Activated CD8-positive, alpha-beta memory T cell treated with anti-CD3 and anti-CD28 coated beads for 24 hours (primary cell): ENCODE measurements around the gene KRTAP4-2.
"Not testable (repeated sequence)": the region's sequence is repeated elsewhere in the genome, so short reads cannot be mapped to it uniquely, and the experiment has no call there.

ENCODE experiments used
- DNase-seq: peaks from one replicate; pipeline ENCODE4 v3.0.0-alpha.2; 2020

KRTAP4-2 gene

GRCh38 chr17:41177727-41178271, at the start of gene KRTAP4-2:
TSS of gene KRTAP4-2 (minus strand) at chr17:41178221. CDS start at chr17:41178164, 57 bp downstream.
- no peak for DNase-seq

- not testable (repeated sequence) for DNase-seq
Observed at GRCh38 chr17:41226598-41227095, 48.6 kb upstream of the KRTAP4-2 start, which contains the start of gene KRTAP9-2. TSS of gene KRTAP9-2 (plus strand) at chr17:41226648. CDS start at chr17:41226655, 7 bp downstream.

GRCh38 chr17:41226051-41226450, 48.0 kb upstream of the KRTAP4-2 start:
- DNase-seq: no peak

GRCh38 chr17:41223821-41224220, 45.8 kb upstream of the KRTAP4-2 start:
- no peak for DNase-seq

- no peak for DNase-seq
Observed at GRCh38 chr17:41215681-41216080, 37.7 kb upstream of the KRTAP4-2 start.

GRCh38 chr17:41212524-41213169, 34.6 kb upstream of the KRTAP4-2 start:
- no peak for DNase-seq

GRCh38 chr17:41211845-41212466, 33.9 kb upstream of the KRTAP4-2 start:
- DNase-seq: no peak

- no peak for DNase-seq
Observed at GRCh38 chr17:41199421-41200078, 21.5 kb upstream of the KRTAP4-2 start.

- no peak for DNase-seq
Observed at GRCh38 chr17:41196068-41196467, 18.0 kb upstream of the KRTAP4-2 start.

- DNase-seq: no peak
Observed at GRCh38 chr17:41190328-41190727, 12.3 kb upstream of the KRTAP4-2 start.

- DNase-seq: not testable (repeated sequence)
Observed at GRCh38 chr17:41189837-41190318, 11.9 kb upstream of the KRTAP4-2 start, which contains the start of gene KRTAP9-1. TSS of gene KRTAP9-1 (plus strand) at chr17:41189887. CDS start at chr17:41189887, 0 bp downstream.

- no peak for DNase-seq
Observed at GRCh38 chr17:41186872-41187271, 8.9 kb upstream of the KRTAP4-2 start.

- no peak for DNase-seq
Observed at GRCh38 chr17:41185001-41185400, 7.0 kb upstream of the KRTAP4-2 start.

GRCh38 chr17:41184480-41184961, 6.5 kb upstream of the KRTAP4-2 start, which contains the start of gene KRTAP4-1:
TSS of gene KRTAP4-1 (minus strand) at chr17:41184911. CDS start at chr17:41184854, 57 bp downstream.
- DNase-seq: no peak

GRCh38 chr17:41178843-41179616, 1.0 kb upstream of the KRTAP4-2 start:
- DNase-seq: no peak

- DNase-seq: no peak
Observed at GRCh38 chr17:41178341-41178740, 320 bp upstream of the KRTAP4-2 start.

GRCh38 chr17:41176744-41177387, 1.2 kb downstream of the KRTAP4-2 start:
- no peak for DNase-seq

GRCh38 chr17:41171886-41172285, 6.1 kb downstream of the KRTAP4-2 start:
- no peak for DNase-seq

- no peak for DNase-seq
Observed at GRCh38 chr17:41168121-41168520, 9.9 kb downstream of the KRTAP4-2 start, which contains the start of gene KRTAP4-3. TSS of gene KRTAP4-3 (minus strand) at chr17:41168221. CDS start at chr17:41168172, 49 bp downstream.

GRCh38 chr17:41167561-41167960, 10.5 kb downstream of the KRTAP4-2 start:
- DNase-seq: no peak

GRCh38 chr17:41163828-41164227, 14.2 kb downstream of the KRTAP4-2 start:
- DNase-seq: no peak
